RKO (cell line): ENCODE results near the gene SFI1.

Source experiments
- DNase-seq: peaks from one replicate; pipeline ENCODE4 v3.0.0-alpha.2; 2016; ENCODE audit warnings: low spot score

Gene SFI1

GRCh38 chr22:31635638-31636306 is 139.4 kb downstream of the SFI1 start:
- no peak for DNase-seq

- DNase-seq: no peak
Measured at GRCh38 chr22:31637447-31637890, 141.1 kb downstream of the SFI1 start.

GRCh38 chr22:31637891-31638618 is 141.7 kb downstream of the SFI1 start:
- no peak for DNase-seq

GRCh38 chr22:31639436-31640039 is 143.2 kb downstream of the SFI1 start:
- DNase-seq: no peak

- peak; percentile 51 for DNase-seq
Measured at GRCh38 chr22:31646186-31647019, 150.1 kb downstream of the SFI1 start.

- no peak for DNase-seq
Measured at GRCh38 chr22:31647066-31647465, 150.7 kb downstream of the SFI1 start.

GRCh38 chr22:31647523-31648320 is 151.4 kb downstream of the SFI1 start:
- DNase-seq: no peak

GRCh38 chr22:31650391-31650790 is 154.1 kb downstream of the SFI1 start:
- no peak for DNase-seq

DNA sequence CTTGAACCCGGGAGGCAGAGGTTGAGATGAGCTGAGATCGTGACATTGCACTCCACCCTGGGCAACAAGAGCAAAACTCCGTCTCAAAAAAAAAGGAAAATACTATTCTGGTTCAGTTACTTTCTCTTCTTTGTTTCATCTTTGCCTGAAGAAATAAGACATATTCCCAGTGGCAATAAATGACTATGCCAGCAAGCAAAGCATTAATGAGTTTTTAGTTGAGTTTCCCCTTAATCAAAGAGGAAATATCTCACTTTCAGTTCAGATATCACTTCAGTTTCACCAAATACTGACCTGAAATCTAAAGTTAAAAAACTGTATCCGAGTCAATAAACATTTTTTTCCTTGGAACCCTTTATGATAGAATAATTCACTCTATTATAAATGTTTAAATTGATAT is 155.3 kb downstream of the SFI1 start:
- no peak for DNase-seq

GRCh38 chr22:31652088-31652487 is 155.8 kb downstream of the SFI1 start:
- no peak for DNase-seq

GRCh38 chr22:31652911-31653684 is 156.8 kb downstream of the SFI1 start:
- DNase-seq: no peak

DNA sequence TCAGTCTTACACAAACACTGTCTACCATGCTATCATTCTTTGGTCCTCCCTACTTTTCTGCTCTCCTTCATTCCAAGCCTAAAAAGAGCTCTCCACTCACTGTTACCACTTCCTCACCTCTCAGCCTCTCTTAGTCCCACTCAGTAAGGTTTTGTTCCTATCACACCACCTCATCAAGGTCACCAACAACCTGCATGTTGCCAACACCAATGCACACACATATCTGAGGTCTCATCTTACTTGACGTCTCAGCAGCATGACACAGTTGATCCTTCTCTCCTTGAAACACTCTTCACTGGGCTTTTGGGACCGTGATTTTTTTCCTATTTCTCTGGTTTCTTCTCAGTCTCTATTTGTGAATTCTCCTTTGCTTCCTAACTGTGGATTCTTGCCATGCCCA is 157.6 kb downstream of the SFI1 start:
- DNase-seq: no peak

DNA sequence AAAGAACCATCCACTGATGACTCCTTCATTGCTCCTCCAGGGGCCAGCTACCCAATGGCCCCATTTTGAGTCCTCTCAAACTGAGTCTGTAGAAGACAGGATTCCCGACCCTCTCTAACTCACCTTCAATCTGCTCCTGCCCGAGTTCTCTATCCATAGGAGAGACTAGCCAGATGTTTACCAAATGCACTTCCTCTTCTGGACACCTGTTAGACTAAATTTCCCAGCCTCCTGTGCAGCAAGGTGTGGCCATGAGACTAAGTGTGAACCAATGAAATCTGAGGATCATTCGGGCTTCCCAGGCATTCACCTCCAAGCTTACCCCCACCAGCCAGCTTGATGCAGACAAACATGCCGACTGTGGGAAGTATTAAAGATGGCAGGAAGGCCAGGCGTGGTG is 158.1 kb downstream of the SFI1 start:
- no peak for DNase-seq

GRCh38 chr22:31659246-31659645 is 162.9 kb downstream of the SFI1 start:
- no peak for DNase-seq

DNA sequence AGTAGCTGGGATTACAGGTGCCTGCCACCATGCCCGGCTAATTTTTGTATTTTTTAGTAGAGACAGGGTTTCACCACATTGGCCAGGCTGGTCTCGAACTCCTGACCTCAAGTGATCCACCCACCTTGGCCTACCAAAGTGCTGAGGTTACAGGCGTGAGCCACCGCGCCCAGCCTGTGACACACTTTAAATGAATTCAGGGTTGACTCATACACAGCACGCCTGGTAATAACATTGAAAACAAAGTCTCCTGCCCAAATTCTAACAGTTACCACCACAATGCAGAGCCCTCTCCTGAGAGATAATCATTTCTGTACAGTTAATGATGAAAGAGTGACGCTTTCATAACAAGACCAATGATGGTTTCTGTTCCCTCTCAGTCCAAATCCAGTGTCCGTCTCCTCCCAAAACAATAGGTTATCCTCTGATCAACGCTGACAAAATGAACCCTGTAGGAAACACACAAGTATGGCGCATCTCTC is 164.6 kb downstream of the SFI1 start:
- DNase-seq: peak; percentile 92

GRCh38 chr22:31661851-31662667 is 165.7 kb downstream of the SFI1 start, which contains the start of gene PISD:
Gene PISD (minus strand): TSS chr22:31662215. CDS start chr22:31662208, 7 bp downstream.
- DNase-seq: peak; percentile 94

DNA sequence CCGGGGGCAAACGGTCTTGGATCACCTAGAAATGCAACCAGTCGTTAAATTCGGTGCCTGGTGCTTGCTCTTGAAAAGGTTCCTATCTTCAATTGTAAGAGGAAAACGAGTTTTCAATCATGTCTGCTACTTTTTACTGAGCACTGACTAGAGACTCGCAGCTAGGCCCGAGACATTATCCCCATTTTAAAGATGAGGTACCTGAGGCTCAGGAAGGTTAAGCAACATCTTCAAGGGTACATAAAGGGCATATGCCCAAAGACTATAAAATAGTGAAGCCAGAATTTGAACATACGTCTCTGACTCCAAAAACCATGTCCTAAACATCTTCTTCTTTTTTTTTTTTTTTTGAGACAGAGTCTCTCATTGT is 166.3 kb downstream of the SFI1 start:
- no peak for DNase-seq
